H9 (cell line): ENCODE measurements around the gene CAB39. TPM values are rescaled to one million over a fixed set of nuclear protein-coding genes. Genes with fewer than 3 reads are reported as not detected.

Experiments
- DNase-seq: peaks from one replicate; pipeline ENCODE4 v3.0.0-alpha.2; 2017
- H2AFZ ChIP-seq: one replicate; pipeline ENCODE4 v1.6.1; 2013; ENCODE audit warnings: mild to moderate bottlenecking, low read length, control low read depth, moderate library complexity
- H2AK5ac ChIP-seq: 2 replicates; pipeline ENCODE4 v1.6.1; 2013; ENCODE audit warnings: low read length, control low read depth, mixed read lengths; ENCODE audit not compliant: insufficient read length
- H2BK120ac ChIP-seq: one replicate; pipeline ENCODE4 v1.6.1; 2013; ENCODE audit warnings: low read depth, mild to moderate bottlenecking, low read length, control low read depth, inconsistent platforms; ENCODE audit not compliant: poor library complexity, severe bottlenecking
- H2BK12ac ChIP-seq: 2 replicates; pipeline ENCODE4 v1.6.1; 2013; ENCODE audit warnings: low read length, control low read depth, mixed read lengths, low read depth; ENCODE audit not compliant: insufficient read length
- H2BK15ac ChIP-seq: 2 replicates; pipeline ENCODE4 v1.6.1; 2013; ENCODE audit warnings: low read depth, low read length, control low read depth
- H2BK20ac ChIP-seq: one replicate; pipeline ENCODE4 v1.6.1; 2013; ENCODE audit warnings: low read depth, mild to moderate bottlenecking, low read length, control low read depth, inconsistent platforms; ENCODE audit not compliant: poor library complexity, severe bottlenecking
- H2BK5ac ChIP-seq: 2 replicates; pipeline ENCODE4 v1.6.1; 2013; ENCODE audit warnings: low read length, control low read depth, mixed read lengths; ENCODE audit not compliant: insufficient read length
- H3K14ac ChIP-seq: 2 replicates; pipeline ENCODE4 v1.6.1; 2013; ENCODE audit warnings: low read length, control low read depth; ENCODE audit not compliant: insufficient read depth
- H3K18ac ChIP-seq: 2 replicates; pipeline ENCODE4 v1.6.1; 2013; ENCODE audit warnings: low read depth, mild to moderate bottlenecking, mixed read lengths, low read length, control low read depth; ENCODE audit not compliant: insufficient read length
- H3K23ac ChIP-seq: 2 replicates; pipeline ENCODE4 v1.6.1; 2013; ENCODE audit warnings: low read length, control low read depth, mixed read lengths, low read depth; ENCODE audit not compliant: insufficient read length
- H3K23me2 ChIP-seq: 2 replicates; pipeline ENCODE4 v1.6.1; 2013; ENCODE audit warnings: low read depth, mild to moderate bottlenecking, mixed read lengths, low read length, control low read depth; ENCODE audit not compliant: insufficient read length, poor library complexity, severe bottlenecking
- H3K27ac ChIP-seq: 2 replicates; pipeline ENCODE4 v1.5.1; 2013; ENCODE audit warnings: low read length, control low read depth, mixed read lengths, low read depth; ENCODE audit not compliant: insufficient read length
- H3K27me3 ChIP-seq: 2 replicates; pipeline ENCODE4 v1.6.1; 2013; ENCODE audit warnings: low read length, control low read depth, inconsistent platforms; ENCODE audit not compliant: insufficient read depth
- H3K4ac ChIP-seq: 2 replicates; pipeline ENCODE4 v1.6.1; 2013; ENCODE audit warnings: low read depth, mild to moderate bottlenecking, control low read depth, inconsistent platforms, low read length, moderate library complexity
- H3K4me1 ChIP-seq: 2 replicates; pipeline ENCODE4 v1.6.1; 2013; ENCODE audit warnings: low read length, control low read depth, inconsistent platforms; ENCODE audit not compliant: insufficient read depth
- H3K4me2 ChIP-seq: 2 replicates; pipeline ENCODE4 v1.6.1; 2013; ENCODE audit warnings: low read length, control low read depth, mixed read lengths; ENCODE audit not compliant: insufficient read length, insufficient read depth
- H3K56ac ChIP-seq: 2 replicates; pipeline ENCODE4 v1.6.1; 2013; ENCODE audit warnings: low read depth, mild to moderate bottlenecking, mixed read lengths, low read length, control low read depth; ENCODE audit not compliant: insufficient read length
- H3K79me1 ChIP-seq: 2 replicates; pipeline ENCODE4 v1.6.1; 2013; ENCODE audit warnings: low read depth, mild to moderate bottlenecking, moderate library complexity, low read length, control low read depth, inconsistent platforms; ENCODE audit not compliant: insufficient read depth, poor library complexity, severe bottlenecking
- H3K79me2 ChIP-seq: 2 replicates; pipeline ENCODE4 v1.6.1; 2013; ENCODE audit warnings: low read length, control low read depth, inconsistent platforms; ENCODE audit not compliant: insufficient read depth
- H3K9ac ChIP-seq: 2 replicates; pipeline ENCODE4 v1.6.1; 2013; ENCODE audit warnings: low read length, control low read depth, mixed read lengths; ENCODE audit not compliant: insufficient read length; ENCODE audit errors: extremely low read depth
- H3K9me3 ChIP-seq: one replicate; pipeline ENCODE4 v1.6.1; 2013; ENCODE audit warnings: low read depth, low read length, inconsistent platforms; ENCODE audit not compliant: control insufficient read depth
- H3T11ph ChIP-seq: one replicate; pipeline ENCODE4 v1.6.1; 2013; ENCODE audit warnings: mild to moderate bottlenecking, low read length, control low read depth, inconsistent platforms
- H4K20me1 ChIP-seq: one replicate; pipeline ENCODE4 v1.6.1; 2013; ENCODE audit not compliant: control insufficient read depth, insufficient read length, insufficient read depth
- H4K5ac ChIP-seq: 2 replicates; pipeline ENCODE4 v1.6.1; 2013; ENCODE audit warnings: low read depth, mild to moderate bottlenecking, mixed read lengths, low read length, control low read depth; ENCODE audit not compliant: insufficient read length
- H4K8ac ChIP-seq: replicated peaks from 2 replicates; pipeline ENCODE4 v1.6.1; 2013; ENCODE audit warnings: low read length, control low read depth, mixed read lengths, low read depth; ENCODE audit not compliant: insufficient read length
- H4K91ac ChIP-seq: 2 replicates; pipeline ENCODE4 v1.6.1; 2013; ENCODE audit warnings: low read depth, mild to moderate bottlenecking, moderate library complexity, mixed read lengths, low read length, control low read depth; ENCODE audit not compliant: insufficient read length
- H3K27ac Mint-ChIP-seq, 3 experiments: 2 replicates in 2 of 3; 3 replicates in 1 of 3; pipeline ENCODE4 v1.8.0; 2020 to 2021; ENCODE audit warnings: mixed read lengths in 3 of 3, mild to moderate bottlenecking in 1 of 3, moderate library complexity in 1 of 3
- H3K27me3 Mint-ChIP-seq: 2 replicates; pipeline ENCODE4 v1.8.0; 2021; ENCODE audit warnings: low read depth, mild to moderate bottlenecking, moderate library complexity, mixed read lengths
- H3K36me3 Mint-ChIP-seq, 3 experiments: 2 replicates in 2 of 3; 3 replicates in 1 of 3; pipeline ENCODE4 v1.8.0; 2020 to 2021; ENCODE audit warnings: low read depth in 3 of 3, mixed read lengths in 3 of 3; ENCODE audit not compliant: insufficient read depth in 1 of 3
- H3K4me1 Mint-ChIP-seq, 2 experiments: 2 replicates each; pipeline ENCODE4 v1.8.0; 2020; ENCODE audit warnings: mixed read lengths in 2 of 2
- H3K4me3 Mint-ChIP-seq, 2 experiments: 2 replicates in 1 of 2; 3 replicates in 1 of 2; pipeline ENCODE4 v1.8.0; 2020 to 2021; ENCODE audit warnings: mild to moderate bottlenecking in 2 of 2, mixed read lengths in 2 of 2, moderate library complexity in 1 of 2
- H3K9me3 Mint-ChIP-seq, 2 experiments: 2 replicates in 1 of 2; 3 replicates in 1 of 2; pipeline ENCODE4 v1.8.0; 2020; ENCODE audit warnings: mild to moderate bottlenecking in 2 of 2, mixed read lengths in 2 of 2, moderate library complexity in 1 of 2
- CTCF ChIP-seq: fragments of 200-600 bp; sonication (generic); conservative IDR thresholded peaks from 3 replicates; pipeline ENCODE4 v1.8.0; 2021; ENCODE audit warnings: antibody characterized with exemption, mild to moderate bottlenecking
- WGBS: extraction: QIAGEN DNeasy Blood & Tissue Kit; methylation state at CpG from one replicate; pipeline ENCODE4 v1.1.7; 2013; ENCODE audit warnings: missing lambda C conversion rate, low lambda C conversion rate, mixed read lengths; ENCODE audit not compliant: insufficient read length; ENCODE audit errors: extremely low coverage; 5-methylcytosine and 5-hydroxymethylcytosine counted together
- total RNA-seq: library from RNA; stranded (reverse); gene quantifications from 2 replicates; pipeline ENCODE4 v1.2.1, GENCODE V29; 2021

The CAB39 gene
- total RNA-seq, 1 experiment from 2014 or later: 42.7 TPM

GRCh38 chr2:230829959-230830358, 117.3 kb downstream of the CAB39 start:
- Histone ChIP-seq H3K79me2 (no peaks in the 10 kb centered on the region), H3K23ac (no peak overlapping the region), H3K4me2 (no peak overlapping the region), H4K5ac (no peak overlapping the region), H2AK5ac (no peak overlapping the region), H2BK15ac (no peak overlapping the region), H3K4me1 (no peaks in the 10 kb centered on the region), H4K8ac (no peak overlapping the region), H3K4ac (no peak overlapping the region), H3T11ph (no peak overlapping the region), H2AFZ (no peak overlapping the region), H4K91ac (no peak overlapping the region), H2BK5ac (no peak overlapping the region), H3K9ac (no peak overlapping the region), H3K27me3 (no peaks in the 10 kb centered on the region), H3K56ac (no peak overlapping the region), H4K20me1 (no peaks in the 10 kb centered on the region), H3K79me1 (no peaks in the 10 kb centered on the region), H3K27ac (no peak overlapping the region), H3K9me3 (no peaks in the 10 kb centered on the region), H2BK12ac (no peak overlapping the region), H3K23me2 (no peaks in the 10 kb centered on the region), H3K18ac (no peak overlapping the region), H3K14ac (no peak overlapping the region), H2BK120ac (no peak overlapping the region), H2BK20ac (no peak overlapping the region)
- TF ChIP-seq CTCF: no peak
- DNase-seq: no peak
- Mint-ChIP-seq H3K27ac (no peak overlapping the region; a peak in 1 of 7 replicates), H3K4me3 (no peak overlapping the region), H3K27me3 (peaks cover 8% of the 10 kb centered on the region), H3K9me3 (no peaks in the 10 kb centered on the region), H3K4me1 (0 out of 4 replicates have a peak, but pooled peaks cover 0 to 2% of the 10 kb centered on the region in 2 experiments), H3K36me3 (no peaks in the 10 kb centered on the region)
- WGBS: no CpG with 5 or more reads among the region's 7 CpGs
